Activated naive CD8-positive, alpha-beta T cell treated with anti-CD3 and anti-CD28 coated beads for 36 hours (primary cell): ENCODE results near the gene RSPH9. TPM values are rescaled to one million over a fixed set of nuclear protein-coding genes. Genes with fewer than 3 reads are reported as not detected.
A peak's percentile ranks its signal among the peaks of the same experiment; 100 is the strongest.
"Not testable (repeated sequence)": the region's sequence is repeated elsewhere in the genome, so short reads cannot be mapped to it uniquely, and the experiment has no call there.

Source experiments
- DNase-seq: peaks from one replicate; pipeline ENCODE4 v3.0.0; 2021
- H3K27ac Mint-ChIP-seq: one replicate; pipeline ENCODE4 v1.8.0; 2022; ENCODE audit warnings: mild to moderate bottlenecking, moderate library complexity, mixed read lengths
- H3K27me3 Mint-ChIP-seq: one replicate; pipeline ENCODE4 v1.8.0; 2022; ENCODE audit warnings: mild to moderate bottlenecking, mixed read lengths
- H3K36me3 Mint-ChIP-seq: one replicate; pipeline ENCODE4 v1.8.0; 2021; ENCODE audit warnings: mild to moderate bottlenecking, mixed read lengths
- H3K4me1 Mint-ChIP-seq: one replicate; pipeline ENCODE4 v1.8.0; 2021; ENCODE audit warnings: mixed read lengths
- H3K4me3 Mint-ChIP-seq: one replicate; pipeline ENCODE4 v1.8.0; 2022; ENCODE audit warnings: mild to moderate bottlenecking, moderate library complexity, mixed read lengths
- H3K9me3 Mint-ChIP-seq: one replicate; pipeline ENCODE4 v1.8.0; 2022; ENCODE audit warnings: mixed read lengths
- total RNA-seq, 2 experiments: library from RNA; stranded (reverse); gene quantifications; one replicate each; pipeline ENCODE4 v1.2.3, GENCODE V29; 2021

The RSPH9 gene
- total RNA-seq, 2 experiments from 2014 or later = not detected

- Mint-ChIP-seq H3K36me3 (peaks cover 37% of the 10 kb centered on the region), H3K4me3 (no peak overlapping the region), H3K9me3 (no peaks in the 10 kb centered on the region), H3K27ac (no peak overlapping the region), H3K4me1 (peaks cover 29% of the 10 kb centered on the region), H3K27me3 (no peaks in the 10 kb centered on the region)
- DNase-seq = no peak
These were observed 4.6 kb upstream of the RSPH9 start for GRCh38 chr6:43639984-43640800.

GRCh38 chr6:43645613-43645964, 753 bp downstream of the RSPH9 start:
- DNase-seq = no peak
- Mint-ChIP-seq H3K4me3 (peak overlapping the region; percentile 78), H3K36me3 (peaks cover 8% of the 10 kb centered on the region), H3K9me3 (no peaks in the 10 kb centered on the region), H3K4me1 (peaks cover 7% of the 10 kb centered on the region), H3K27me3 (no peaks in the 10 kb centered on the region), H3K27ac (no peak overlapping the region)

GRCh38 chr6:43647613-43648012, 2.8 kb downstream of the RSPH9 start:
- H3K4me1 Mint-ChIP-seq = peaks cover 7% of the 10 kb centered on the region
- H3K4me3 Mint-ChIP-seq = no peak overlapping the region
- H3K9me3 Mint-ChIP-seq = no peaks in the 10 kb centered on the region
- H3K27ac Mint-ChIP-seq = no peak overlapping the region
- H3K36me3 Mint-ChIP-seq = peaks cover 4% of the 10 kb centered on the region
- no peak for DNase-seq
- no peaks in the 10 kb centered on the region for H3K27me3 Mint-ChIP-seq

GRCh38 chr6:43648248-43648647, 3.4 kb downstream of the RSPH9 start:
- no peak for DNase-seq
- Mint-ChIP-seq H3K36me3 (peaks cover 4% of the 10 kb centered on the region), H3K27ac (no peak overlapping the region), H3K4me1 (peaks cover 7% of the 10 kb centered on the region), H3K9me3 (no peaks in the 10 kb centered on the region), H3K4me3 (no peak overlapping the region), H3K27me3 (no peaks in the 10 kb centered on the region)

- not testable (repeated sequence) for H3K27me3 Mint-ChIP-seq, H3K27ac Mint-ChIP-seq, H3K36me3 Mint-ChIP-seq, H3K4me3 Mint-ChIP-seq, DNase-seq, H3K9me3 Mint-ChIP-seq, H3K4me1 Mint-ChIP-seq
These were observed 8.0 kb downstream of the RSPH9 start for GRCh38 chr6:43652822-43653221.

- no peak overlapping the region for H3K27ac Mint-ChIP-seq
- H3K27me3 Mint-ChIP-seq = no peaks in the 10 kb centered on the region
- DNase-seq = no peak
- H3K4me1 Mint-ChIP-seq = no peaks in the 10 kb centered on the region
- H3K36me3 Mint-ChIP-seq = no peaks in the 10 kb centered on the region
- no peaks in the 10 kb centered on the region for H3K9me3 Mint-ChIP-seq
- H3K4me3 Mint-ChIP-seq = no peak overlapping the region
These were observed 12.5 kb downstream of the RSPH9 start for GRCh38 chr6:43657221-43657802.

- Mint-ChIP-seq H3K4me3 (no peak overlapping the region), H3K27ac (no peak overlapping the region), H3K36me3 (no peaks in the 10 kb centered on the region), H3K27me3 (no peaks in the 10 kb centered on the region), H3K9me3 (no peaks in the 10 kb centered on the region), H3K4me1 (no peaks in the 10 kb centered on the region)
- DNase-seq = no peak
These were observed 13.3 kb downstream of the RSPH9 start for GRCh38 chr6:43658161-43658560.

GRCh38 chr6:43662948-43663347, 18.1 kb downstream of the RSPH9 start:
- not testable (repeated sequence) for H3K4me3 Mint-ChIP-seq

GRCh38 chr6:43665376-43665775, 20.5 kb downstream of the RSPH9 start:
- no peaks in the 10 kb centered on the region for H3K27me3 Mint-ChIP-seq
- peaks cover 30% of the 10 kb centered on the region for H3K4me1 Mint-ChIP-seq
- H3K36me3 Mint-ChIP-seq = no peaks in the 10 kb centered on the region
- H3K4me3 Mint-ChIP-seq = no peak overlapping the region
- H3K27ac Mint-ChIP-seq = no peak overlapping the region
- no peaks in the 10 kb centered on the region for H3K9me3 Mint-ChIP-seq
- no peak for DNase-seq

More at GRCh38 chr6:43662948-43663347, 18.1 kb downstream of the RSPH9 start:
- H3K27me3 Mint-ChIP-seq, H3K9me3 Mint-ChIP-seq, H3K27ac Mint-ChIP-seq, H3K36me3 Mint-ChIP-seq, DNase-seq: not testable (repeated sequence)
- peaks cover 10% of the 10 kb centered on the region for H3K4me1 Mint-ChIP-seq

- no peaks in the 10 kb centered on the region for H3K36me3 Mint-ChIP-seq
- no peak for DNase-seq
- H3K27ac Mint-ChIP-seq = no peak overlapping the region
- H3K9me3 Mint-ChIP-seq = no peaks in the 10 kb centered on the region
- peaks cover 37% of the 10 kb centered on the region for H3K4me1 Mint-ChIP-seq
- H3K27me3 Mint-ChIP-seq = no peaks in the 10 kb centered on the region
- no peak overlapping the region for H3K4me3 Mint-ChIP-seq
These were observed 21.5 kb downstream of the RSPH9 start for GRCh38 chr6:43666196-43666920.

GRCh38 chr6:43667245-43668150, 22.7 kb downstream of the RSPH9 start:
- peak; percentile 76 for DNase-seq
- Mint-ChIP-seq H3K27me3 (no peaks in the 10 kb centered on the region), H3K36me3 (peaks cover 6% of the 10 kb centered on the region), H3K4me1 (peaks cover 37% of the 10 kb centered on the region), H3K9me3 (no peaks in the 10 kb centered on the region), H3K4me3 (peak overlapping the region; percentile 60), H3K27ac (peak overlapping the region; percentile 66)

- peaks cover 6% of the 10 kb centered on the region for H3K36me3 Mint-ChIP-seq
- H3K9me3 Mint-ChIP-seq = no peaks in the 10 kb centered on the region
- H3K4me1 Mint-ChIP-seq = peaks cover 37% of the 10 kb centered on the region
- H3K27me3 Mint-ChIP-seq = no peaks in the 10 kb centered on the region
- peak overlapping the region; percentile 60 for H3K4me3 Mint-ChIP-seq
- DNase-seq = peak; percentile 65
- H3K27ac Mint-ChIP-seq = peak overlapping the region; percentile 66
These were observed 23.6 kb downstream of the RSPH9 start for GRCh38 chr6:43668151-43669028.

GRCh38 chr6:43669050-43669921, 24.4 kb downstream of the RSPH9 start:
- no peaks in the 10 kb centered on the region for H3K9me3 Mint-ChIP-seq
- peaks cover 6% of the 10 kb centered on the region for H3K36me3 Mint-ChIP-seq
- H3K4me1 Mint-ChIP-seq = peaks cover 37% of the 10 kb centered on the region
- no peaks in the 10 kb centered on the region for H3K27me3 Mint-ChIP-seq
- no peak for DNase-seq
- peak overlapping the region; percentile 63 for H3K27ac Mint-ChIP-seq
- no peak overlapping the region for H3K4me3 Mint-ChIP-seq
